Measurements from ENCODE around the gene TRIM56. TPM values are rescaled to one million over a fixed set of nuclear protein-coding genes. Genes with fewer than 3 reads are reported as not detected.
A peak's percentile ranks its signal among the peaks of the same experiment; 100 is the strongest.

TRIM56 gene
- total and polyA plus RNA-seq, 2 of the 13 experiments (the other 11 are each of a cell fraction or from before 2014, with no cell fraction given), result 3.2 to 7.1 TPM

GRCh38 chr7:101138213-101138870 lies 53.1 kb downstream of the TRIM56 start (continued):
- TF ChIP-seq, protein P1, sequence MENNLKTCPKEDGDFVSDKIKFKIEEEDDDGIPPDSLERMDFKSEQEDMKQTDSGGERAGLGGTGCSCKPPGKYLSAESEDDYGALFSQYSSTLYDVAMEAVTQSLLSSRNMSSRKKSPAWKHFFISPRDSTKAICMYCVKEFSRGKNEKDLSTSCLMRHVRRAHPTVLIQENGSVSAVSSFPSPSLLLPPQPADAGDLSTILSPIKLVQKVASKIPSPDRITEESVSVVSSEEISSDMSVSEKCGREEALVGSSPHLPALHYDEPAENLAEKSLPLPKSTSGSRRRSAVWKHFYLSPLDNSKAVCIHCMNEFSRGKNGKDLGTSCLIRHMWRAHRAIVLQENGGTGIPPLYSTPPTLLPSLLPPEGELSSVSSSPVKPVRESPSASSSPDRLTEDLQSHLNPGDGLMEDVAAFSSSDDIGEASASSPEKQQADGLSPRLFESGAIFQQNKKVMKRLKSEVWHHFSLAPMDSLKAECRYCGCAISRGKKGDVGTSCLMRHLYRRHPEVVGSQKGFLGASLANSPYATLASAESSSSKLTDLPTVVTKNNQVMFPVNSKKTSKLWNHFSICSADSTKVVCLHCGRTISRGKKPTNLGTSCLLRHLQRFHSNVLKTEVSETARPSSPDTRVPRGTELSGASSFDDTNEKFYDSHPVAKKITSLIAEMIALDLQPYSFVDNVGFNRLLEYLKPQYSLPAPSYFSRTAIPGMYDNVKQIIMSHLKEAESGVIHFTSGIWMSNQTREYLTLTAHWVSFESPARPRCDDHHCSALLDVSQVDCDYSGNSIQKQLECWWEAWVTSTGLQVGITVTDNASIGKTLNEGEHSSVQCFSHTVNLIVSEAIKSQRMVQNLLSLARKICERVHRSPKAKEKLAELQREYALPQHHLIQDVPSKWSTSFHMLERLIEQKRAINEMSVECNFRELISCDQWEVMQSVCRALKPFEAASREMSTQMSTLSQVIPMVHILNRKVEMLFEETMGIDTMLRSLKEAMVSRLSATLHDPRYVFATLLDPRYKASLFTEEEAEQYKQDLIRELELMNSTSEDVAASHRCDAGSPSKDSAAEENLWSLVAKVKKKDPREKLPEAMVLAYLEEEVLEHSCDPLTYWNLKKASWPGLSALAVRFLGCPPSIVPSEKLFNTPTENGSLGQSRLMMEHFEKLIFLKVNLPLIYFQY (CRISPR knock-in tag; IDR thresholded peaks at IDR 0.05; ENCODE audit: borderline replicate concordance), result peak; percentile 31; the same call in 1 of the 2 replicates
- TF ChIP-seq ZNF431 (CRISPR knock-in tag; IDR thresholded peaks at IDR 0.05; ENCODE audit: borderline replicate concordance, low read depth), result peak; percentile 1; the same call in 1 of the 2 replicates
- 0 out of 2 replicates have a peak, but pooled peaks have one; percentile 28 for TF ChIP-seq ZMYM2 (CRISPR knock-in tag; IDR thresholded peaks at IDR 0.05)
- peak; percentile 76 for TF ChIP-seq TFE3 (CRISPR knock-in tag; IDR thresholded peaks at IDR 0.05)
- TF ChIP-seq SALL2 (CRISPR knock-in tag; IDR thresholded peaks at IDR 0.05), result no peak
- 0 out of 2 replicates have a peak, but pooled peaks have one; percentile 33 for TF ChIP-seq ATF1 (CRISPR knock-in tag; IDR thresholded peaks at IDR 0.05)
- TF ChIP-seq, protein P2, sequence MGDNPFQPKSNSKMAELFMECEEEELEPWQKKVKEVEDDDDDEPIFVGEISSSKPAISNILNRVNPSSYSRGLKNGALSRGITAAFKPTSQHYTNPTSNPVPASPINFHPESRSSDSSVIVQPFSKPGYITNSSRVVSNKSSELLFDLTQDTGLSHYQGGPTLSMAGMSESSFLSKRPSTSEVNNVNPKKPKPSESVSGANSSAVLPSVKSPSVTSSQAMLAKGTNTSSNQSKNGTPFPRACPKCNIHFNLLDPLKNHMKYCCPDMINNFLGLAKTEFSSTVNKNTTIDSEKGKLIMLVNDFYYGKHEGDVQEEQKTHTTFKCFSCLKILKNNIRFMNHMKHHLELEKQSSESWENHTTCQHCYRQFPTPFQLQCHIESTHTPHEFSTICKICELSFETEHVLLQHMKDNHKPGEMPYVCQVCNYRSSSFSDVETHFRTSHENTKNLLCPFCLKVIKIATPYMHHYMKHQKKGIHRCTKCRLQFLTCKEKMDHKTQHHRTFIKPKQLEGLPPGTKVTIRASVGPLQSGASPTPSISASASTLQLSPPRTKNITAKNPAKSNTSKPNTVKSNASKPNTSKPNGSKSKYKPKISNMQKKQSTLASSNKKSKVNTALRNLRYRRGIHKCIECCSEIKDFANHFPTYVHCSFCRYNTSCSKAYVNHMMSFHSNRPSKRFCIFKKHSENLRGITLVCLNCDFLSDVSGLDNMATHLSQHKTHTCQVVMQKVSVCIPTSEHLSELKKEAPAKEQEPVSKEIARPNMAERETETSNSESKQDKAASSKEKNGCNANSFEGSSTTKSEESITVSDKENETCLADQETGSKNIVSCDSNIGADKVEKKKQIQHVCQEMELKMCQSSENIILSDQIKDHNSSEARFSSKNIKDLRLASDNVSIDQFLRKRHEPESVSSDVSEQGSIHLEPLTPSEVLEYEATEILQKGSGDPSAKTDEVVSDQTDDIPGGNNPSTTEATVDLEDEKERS (CRISPR knock-in tag; IDR thresholded peaks at IDR 0.05), result no peak
- no peak for TF ChIP-seq ZNF570 (CRISPR knock-in tag; IDR thresholded peaks at IDR 0.05; ENCODE audit: borderline replicate concordance)
- peak; percentile 54 for TF ChIP-seq HOXA3 (CRISPR knock-in tag; IDR thresholded peaks at IDR 0.05)
- TF ChIP-seq ZFP37 (CRISPR knock-in tag; IDR thresholded peaks at IDR 0.05; ENCODE audit: borderline replicate concordance), result 0 out of 2 replicates have a peak, but pooled peaks have one; percentile 27
- TF ChIP-seq JUNB (CRISPR knock-in tag; IDR thresholded peaks at IDR 0.05; ENCODE audit: borderline replicate concordance), result peak; percentile 62; the same call in 1 of the 2 replicates
- TF ChIP-seq, protein P3, sequence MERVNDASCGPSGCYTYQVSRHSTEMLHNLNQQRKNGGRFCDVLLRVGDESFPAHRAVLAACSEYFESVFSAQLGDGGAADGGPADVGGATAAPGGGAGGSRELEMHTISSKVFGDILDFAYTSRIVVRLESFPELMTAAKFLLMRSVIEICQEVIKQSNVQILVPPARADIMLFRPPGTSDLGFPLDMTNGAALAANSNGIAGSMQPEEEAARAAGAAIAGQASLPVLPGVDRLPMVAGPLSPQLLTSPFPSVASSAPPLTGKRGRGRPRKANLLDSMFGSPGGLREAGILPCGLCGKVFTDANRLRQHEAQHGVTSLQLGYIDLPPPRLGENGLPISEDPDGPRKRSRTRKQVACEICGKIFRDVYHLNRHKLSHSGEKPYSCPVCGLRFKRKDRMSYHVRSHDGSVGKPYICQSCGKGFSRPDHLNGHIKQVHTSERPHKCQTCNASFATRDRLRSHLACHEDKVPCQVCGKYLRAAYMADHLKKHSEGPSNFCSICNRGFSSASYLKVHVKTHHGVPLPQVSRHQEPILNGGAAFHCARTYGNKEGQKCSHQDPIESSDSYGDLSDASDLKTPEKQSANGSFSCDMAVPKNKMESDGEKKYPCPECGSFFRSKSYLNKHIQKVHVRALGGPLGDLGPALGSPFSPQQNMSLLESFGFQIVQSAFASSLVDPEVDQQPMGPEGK (CRISPR knock-in tag; IDR thresholded peaks at IDR 0.05), result peak; percentile 83
- TF ChIP-seq MEIS1 (CRISPR knock-in tag; IDR thresholded peaks at IDR 0.05; ENCODE audit: borderline replicate concordance), result 0 out of 2 replicates have a peak, but pooled peaks have one; percentile 57
- peak; percentile 69 for TF ChIP-seq MNT (IDR thresholded peaks at IDR 0.05)
- TF ChIP-seq HCFC1 (IDR thresholded peaks at IDR 0.05; ENCODE audit: low read depth, low read length), result no peak
- TF ChIP-seq FOXC1 (CRISPR knock-in tag; IDR thresholded peaks at IDR 0.05; ENCODE audit: borderline replicate concordance), result 0 out of 2 replicates have a peak, but pooled peaks have one; percentile 42
